Breast epithelium (tissue), 3 donors: ENCODE data around the gene JAKMIP2.

Experiments used
- CTCF ChIP-seq, 3 donors: fragments of 450-650 bp; IDR thresholded peaks; one replicate each; pipeline ENCODE4 v1.5.1; 2016 to 2017; ENCODE audit warnings: antibody characterized with exemption in 3 of 3, mild to moderate bottlenecking in 3 of 3, moderate library complexity in 3 of 3
- POLR2A ChIP-seq: fragments of 450-650 bp; IDR thresholded peaks from one replicate; pipeline ENCODE4 v1.6.1; 2016; ENCODE audit warnings: antibody characterized with exemption, mild to moderate bottlenecking, moderate library complexity

- no peak for TF ChIP-seq CTCF (IDR thresholded peaks at IDR 0.05)
- no peak for TF ChIP-seq POLR2A
These were observed 228.2 kb downstream of the JAKMIP2 start for GRCh38 chr5:147554261-147554817.
